ENCODE measurements around the gene DUSP11.
"Not testable (repeated sequence)": the region's sequence is repeated elsewhere in the genome, so short reads cannot be mapped to it uniquely, and the experiment has no call there.

The DUSP11 gene

GRCh38 chr2:73770725-73771124 is 9.2 kb downstream of the DUSP11 start:
- no peak for DNase-seq

GRCh38 chr2:73766994-73767393 is 12.9 kb downstream of the DUSP11 start:
- DNase-seq, result no peak

DNA sequence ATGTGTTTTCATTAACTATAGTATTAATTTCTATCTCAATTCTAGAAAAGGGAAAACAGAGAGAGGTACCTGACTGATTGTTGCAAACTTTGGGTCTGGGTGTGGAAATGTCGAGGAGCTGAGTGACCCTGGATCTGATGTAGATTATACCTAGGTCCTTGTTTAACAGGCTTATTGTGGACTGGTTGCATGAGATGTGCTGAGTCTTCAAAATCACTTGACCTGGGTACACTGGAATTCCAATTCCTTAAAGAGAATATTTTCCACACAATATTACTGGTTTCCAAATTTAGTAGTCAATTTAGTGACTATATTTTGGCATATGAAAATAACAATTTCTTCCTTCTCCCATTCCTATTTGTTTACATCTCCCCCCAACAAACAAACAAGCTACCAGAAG is 13.6 kb downstream of the DUSP11 start:
- DNase-seq, result no peak

- no peak for DNase-seq
Measured at GRCh38 chr2:73764945-73765344, 15.0 kb downstream of the DUSP11 start.

GRCh38 chr2:73762571-73762970 is 17.3 kb downstream of the DUSP11 start:
- DNase-seq, result no peak

DNA sequence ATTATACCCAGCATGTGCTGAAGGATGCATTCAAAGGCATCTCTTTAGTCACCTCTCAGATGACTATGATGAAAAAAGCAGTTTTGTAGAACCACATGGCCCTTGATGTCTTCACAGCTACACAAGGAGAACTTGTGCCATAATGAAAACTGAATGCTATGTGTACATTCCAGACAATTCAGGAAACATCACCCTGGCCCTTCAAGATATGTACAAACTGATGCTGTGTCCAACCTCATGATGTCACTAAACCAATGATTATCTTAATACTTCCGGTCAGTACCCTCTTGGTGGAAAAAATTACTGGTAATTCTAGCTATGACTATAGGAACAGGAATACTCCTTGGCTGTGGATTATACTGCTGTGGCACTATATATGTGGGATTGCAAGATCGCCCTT is 20.0 kb downstream of the DUSP11 start:
- DNase-seq, result no peak

DNA sequence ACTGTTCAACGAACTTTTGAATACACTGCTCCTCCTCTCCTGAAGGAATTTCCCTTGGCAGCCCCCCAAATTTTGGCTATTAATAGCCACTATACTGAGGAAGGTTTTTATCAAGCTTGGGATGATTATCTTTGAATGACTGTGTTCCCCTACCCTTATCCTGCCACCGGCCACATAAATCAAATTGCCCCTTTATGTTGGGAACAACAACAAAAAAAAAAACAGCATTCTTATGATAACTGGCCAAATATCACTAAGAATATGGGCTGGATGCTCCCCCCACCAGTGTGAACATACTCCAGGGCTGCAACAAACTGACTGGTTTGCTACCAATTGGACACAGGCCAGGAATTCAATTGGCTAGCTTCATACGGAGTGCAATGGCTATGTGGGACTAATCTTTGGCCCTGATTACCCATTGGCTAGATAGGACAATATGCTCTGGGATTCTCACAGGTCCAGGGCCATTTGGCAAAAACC is 20.6 kb downstream of the DUSP11 start:
- no peak for DNase-seq

- DNase-seq, result not testable (repeated sequence)
Measured at GRCh38 chr2:73754332-73754731, 25.6 kb downstream of the DUSP11 start.

DNA sequence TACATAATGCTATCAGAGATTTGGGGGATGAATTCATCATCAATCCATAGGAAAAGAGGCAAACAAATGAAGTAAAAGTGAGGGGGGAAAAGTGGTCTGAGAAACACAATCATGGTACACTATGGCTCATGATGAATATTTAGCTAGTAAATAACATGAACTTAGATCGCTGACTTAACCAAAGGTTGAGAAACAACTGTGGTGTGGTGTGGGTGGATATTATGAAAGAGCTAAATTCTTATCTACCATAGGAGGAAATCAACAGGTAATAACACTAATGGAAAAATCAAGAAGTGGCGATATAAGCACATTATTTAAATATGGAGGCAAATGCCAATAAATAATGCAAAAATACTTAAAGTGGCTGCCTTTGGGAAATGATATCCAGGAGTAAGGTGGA is 30.6 kb downstream of the DUSP11 start:
- no peak for DNase-seq

GRCh38 chr2:73746877-73747208 is 33.1 kb downstream of the DUSP11 start:
- no peak for DNase-seq

GRCh38 chr2:73746015-73746876 is 33.7 kb downstream of the DUSP11 start:
- DNase-seq, result no peak

DNA sequence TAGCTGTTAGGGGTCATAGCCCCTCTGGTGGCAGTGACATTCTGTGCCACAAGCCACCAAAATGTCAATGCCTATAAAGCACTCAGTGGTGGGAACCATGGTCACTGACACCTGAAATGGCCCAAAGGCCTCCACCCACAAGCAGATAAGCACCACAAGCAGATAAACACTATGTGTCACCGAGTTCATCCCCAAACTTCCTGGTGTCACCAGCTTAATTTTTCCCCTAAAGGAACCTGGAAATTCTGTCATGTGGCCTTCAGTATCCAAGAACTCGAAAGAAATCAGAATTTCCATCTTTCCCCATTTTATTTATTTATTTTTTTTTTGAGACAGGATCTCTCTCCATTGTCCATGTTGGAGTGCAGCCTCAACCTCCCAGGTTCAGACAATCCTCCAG is 39.1 kb downstream of the DUSP11 start:
- DNase-seq, result no peak

DNA sequence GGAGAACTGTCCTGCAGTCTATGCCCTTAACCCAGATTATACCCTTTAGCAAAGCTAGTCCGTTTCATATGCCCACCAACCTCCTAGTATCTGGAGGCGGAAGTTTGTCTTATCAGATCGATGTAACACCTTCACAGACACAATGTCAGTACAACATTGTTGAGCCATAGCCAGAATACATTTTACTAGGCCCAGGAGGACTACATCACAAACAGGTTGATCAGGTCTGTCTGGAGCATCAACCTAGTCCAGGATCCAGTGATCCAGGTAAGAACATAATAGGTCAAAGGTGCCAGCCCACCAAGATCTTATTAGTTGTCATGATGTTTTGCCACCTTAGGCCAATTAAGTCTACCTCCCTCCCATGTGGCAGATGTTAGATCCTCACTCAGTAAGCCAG is 40.8 kb downstream of the DUSP11 start:
- DNase-seq, result no peak

GRCh38 chr2:73736855-73737779 is 42.8 kb downstream of the DUSP11 start, which contains the start of gene TPRKB:
TPRKB (minus strand) TSS chr2:73737345; CDS start chr2:73734569, 2,776 bp downstream.
- DNase-seq, result peak; percentile 94 to 96

DNA sequence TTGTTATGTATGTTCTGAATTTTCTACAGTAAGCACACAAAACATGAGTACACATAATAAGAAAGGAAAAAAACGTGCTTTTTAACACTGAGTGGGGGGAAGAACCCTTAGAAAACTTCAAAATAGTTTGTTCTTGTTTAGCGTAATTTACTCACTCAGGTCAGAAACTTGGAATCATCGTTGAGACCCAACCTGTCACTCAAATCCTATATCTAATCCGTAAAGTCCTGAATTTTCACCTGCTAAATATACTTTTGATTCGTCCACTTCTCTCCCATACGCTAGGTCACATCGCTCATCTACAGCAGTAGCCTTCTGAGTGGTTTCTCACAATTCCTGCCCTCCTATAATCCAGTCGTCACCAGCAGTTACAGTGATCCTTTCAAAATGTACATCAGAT is 43.5 kb downstream of the DUSP11 start:
- DNase-seq, result no peak

DNA sequence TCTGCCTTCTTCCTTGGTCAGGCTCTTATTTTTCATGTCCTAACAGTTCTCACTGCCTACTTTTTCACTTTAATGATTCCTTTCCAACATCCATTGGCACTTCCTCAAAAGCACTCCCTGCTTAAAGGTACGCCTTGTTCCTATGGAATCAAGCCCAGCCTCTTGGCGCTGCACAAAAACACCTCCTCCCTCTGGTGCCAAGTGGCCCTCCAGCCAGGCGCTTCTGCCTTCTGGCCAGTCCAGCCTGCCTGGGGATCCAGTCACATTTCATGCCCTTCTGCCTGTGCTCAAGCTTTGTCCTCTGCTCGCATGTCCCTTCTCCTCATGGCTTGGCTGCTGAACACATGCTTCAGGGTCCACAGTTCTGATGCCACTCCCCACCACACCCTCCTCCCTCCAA is 49.1 kb downstream of the DUSP11 start:
- no peak for DNase-seq

GRCh38 chr2:73728711-73729110 is 51.2 kb downstream of the DUSP11 start:
- no peak for DNase-seq

- no peak for DNase-seq
Measured at GRCh38 chr2:73728043-73728442, 51.9 kb downstream of the DUSP11 start.

DNA sequence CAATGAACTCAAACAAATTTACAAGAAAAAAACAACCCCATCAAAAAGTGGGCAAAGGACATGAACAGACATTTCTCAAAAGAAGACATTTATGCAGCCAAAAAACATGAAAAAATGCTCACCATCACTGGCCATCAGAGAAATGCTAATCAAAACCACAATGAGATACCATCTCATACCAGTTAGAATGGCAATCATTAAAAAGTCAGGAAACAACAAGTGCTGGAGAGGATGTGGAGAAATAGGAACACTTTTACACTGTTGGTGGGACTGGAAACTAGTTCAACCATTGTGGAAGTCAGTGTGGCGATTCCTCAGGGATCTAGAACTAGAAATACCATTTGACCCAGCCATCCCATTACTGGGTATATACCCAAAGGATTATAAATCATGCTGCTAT is 53.2 kb downstream of the DUSP11 start:
- DNase-seq, result not testable (repeated sequence)

DNA sequence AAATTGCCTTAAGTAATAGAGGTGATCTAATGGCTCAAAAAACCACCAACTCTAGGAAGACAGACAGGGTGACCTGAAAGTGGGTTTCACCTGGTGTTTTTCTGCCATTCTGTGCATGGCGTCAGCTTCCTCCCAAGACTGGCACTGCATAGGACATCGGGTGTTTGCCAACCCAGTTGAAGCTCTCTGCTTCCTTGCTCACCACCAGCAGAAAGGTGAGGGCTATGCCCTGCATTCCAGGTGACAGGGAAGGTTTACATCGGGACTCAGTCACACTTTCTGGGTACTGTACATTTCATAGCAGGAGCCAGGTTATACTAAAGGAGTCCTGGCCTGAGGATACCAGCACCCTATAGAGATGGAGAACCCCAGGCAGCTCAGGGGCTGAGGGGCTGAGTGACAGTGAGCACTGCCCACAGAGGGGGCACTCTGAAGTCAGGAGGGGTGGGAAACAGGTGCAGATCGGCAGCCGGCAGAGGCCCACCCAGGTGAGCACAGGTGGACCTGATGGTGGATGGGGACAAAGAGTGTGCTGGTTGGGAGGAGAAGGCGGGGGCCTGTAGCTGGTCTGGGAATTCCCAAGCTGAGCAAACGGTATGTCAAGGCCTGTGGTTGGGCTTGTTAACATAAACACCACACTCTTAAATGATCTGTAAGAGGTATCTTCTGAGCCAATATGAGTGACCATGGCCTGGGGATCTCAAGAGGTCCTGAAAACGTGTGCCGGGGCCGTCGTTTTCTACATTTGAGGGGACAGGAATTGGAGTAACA is 60.9 kb downstream of the DUSP11 start:
- DNase-seq, result no peak

DNA sequence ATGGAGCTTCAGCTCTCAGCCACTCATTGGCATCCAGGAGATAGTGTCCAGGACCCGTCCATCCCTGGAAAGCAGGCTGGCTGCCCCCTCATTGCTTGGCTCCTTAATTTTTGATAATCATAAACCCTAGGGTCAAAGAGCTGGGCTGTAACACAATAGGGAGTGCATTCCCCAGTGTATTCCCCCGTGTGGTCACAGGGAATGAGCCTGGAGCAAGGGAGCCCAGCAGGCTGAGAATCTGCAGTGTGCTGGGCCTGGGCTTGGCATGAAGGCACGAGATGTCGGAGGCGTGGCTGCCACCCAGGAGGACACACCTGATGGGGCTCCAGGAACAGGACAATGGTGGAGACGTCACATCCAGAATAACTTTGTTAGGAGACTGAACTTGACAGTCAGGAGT is 61.5 kb downstream of the DUSP11 start:
- no peak for DNase-seq

DNA sequence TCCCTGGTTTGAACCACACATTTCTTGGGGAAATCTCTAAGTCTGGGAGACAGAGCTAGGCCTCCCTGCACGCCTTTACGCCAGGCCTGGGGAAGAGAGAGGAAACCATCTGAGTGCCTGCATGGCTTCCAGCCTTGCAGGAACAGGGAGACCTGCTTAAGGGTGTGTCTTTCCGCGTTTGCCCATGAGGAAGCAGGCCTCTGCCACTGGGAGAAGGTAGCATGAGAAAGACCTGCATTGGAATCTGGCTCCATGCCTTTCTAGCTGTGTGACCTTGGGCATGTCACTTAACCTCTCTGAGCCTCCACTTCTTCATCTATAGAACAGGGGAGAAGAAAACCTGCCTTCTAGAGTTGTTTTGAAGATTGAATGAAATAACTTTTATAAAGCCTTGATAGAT is 62.2 kb downstream of the DUSP11 start:
- not testable (repeated sequence) for DNase-seq

- DNase-seq, result no peak
Measured at GRCh38 chr2:73717251-73717606, 62.7 kb downstream of the DUSP11 start.

All from CD4-positive, alpha-beta T cell treated with Interferon alpha-2 for 1 hour (primary cell).